Mesothelial cell of epicardium (in vitro differentiated cells): Measurements from ENCODE around the gene MAGEF1. TPM values are rescaled to one million over a fixed set of nuclear protein-coding genes. Genes with fewer than 3 reads are reported as not detected.
A peak's percentile ranks its signal among the peaks of the same experiment; 100 is the strongest.

Source experiments
- DNase-seq, 2 experiments: peaks; one replicate each; pipeline ENCODE4 v3.0.0; 2021; ENCODE audit warnings: low spot score in 2 of 2; ENCODE audit not compliant: unreplicated experiment in 2 of 2
- H3K27ac Mint-ChIP-seq: 2 replicates; pipeline ENCODE4 v1.8.0; 2021; ENCODE audit warnings: mixed read lengths
- H3K27me3 Mint-ChIP-seq: 2 replicates; pipeline ENCODE4 v1.8.0; 2021; ENCODE audit warnings: low read depth, mixed read lengths
- H3K36me3 Mint-ChIP-seq: 2 replicates; pipeline ENCODE4 v1.8.0; 2021; ENCODE audit warnings: mixed read lengths
- H3K4me1 Mint-ChIP-seq: 2 replicates; pipeline ENCODE4 v1.8.0; 2021; ENCODE audit warnings: mixed read lengths
- H3K4me3 Mint-ChIP-seq: 2 replicates; pipeline ENCODE4 v1.8.0; 2021; ENCODE audit warnings: mild to moderate bottlenecking, moderate library complexity, mixed read lengths
- H3K9me3 Mint-ChIP-seq: 2 replicates; pipeline ENCODE4 v1.8.0; 2021; ENCODE audit warnings: mixed read lengths
- CTCF ChIP-seq: fragments of 200-600 bp; sonication (generic); IDR thresholded peaks from one replicate; pipeline ENCODE4 v1.5.0; 2021; ENCODE audit warnings: antibody characterized with exemption; ENCODE audit not compliant: unreplicated experiment
- total RNA-seq: library from RNA; stranded (reverse); gene quantifications from 3 replicates; pipeline ENCODE4 v1.2.1, GENCODE V29; 2021

Gene MAGEF1
- total RNA-seq, 1 donor from 2014 or later, result 68.4 TPM

GRCh38 chr3:184739594-184740505, 28.0 kb upstream of the MAGEF1 start:
- H3K9me3 Mint-ChIP-seq, result no peaks in the 10 kb centered on the region
- H3K27ac Mint-ChIP-seq, result peak overlapping the region; percentile 79
- peaks cover 51% of the 10 kb centered on the region for H3K4me1 Mint-ChIP-seq
- no peaks in the 10 kb centered on the region for H3K27me3 Mint-ChIP-seq
- no peak for TF ChIP-seq CTCF
- no peak for DNase-seq
- H3K4me3 Mint-ChIP-seq, result no peak overlapping the region
- no peaks in the 10 kb centered on the region for H3K36me3 Mint-ChIP-seq

- TF ChIP-seq CTCF, result no peak
- H3K36me3 Mint-ChIP-seq, result no peaks in the 10 kb centered on the region
- no peak overlapping the region for H3K27ac Mint-ChIP-seq
- peak in 1 of 2 experiments; percentile 29 for DNase-seq
- H3K4me3 Mint-ChIP-seq, result no peak overlapping the region
- no peaks in the 10 kb centered on the region for H3K9me3 Mint-ChIP-seq
- H3K27me3 Mint-ChIP-seq, result no peaks in the 10 kb centered on the region
- H3K4me1 Mint-ChIP-seq, result peaks cover 53% of the 10 kb centered on the region
These were observed 27.1 kb upstream of the MAGEF1 start for GRCh38 chr3:184738982-184739381.

GRCh38 chr3:184738506-184738890, 26.6 kb upstream of the MAGEF1 start:
- DNase-seq, result peak in 1 of 2 experiments; percentile 1
- Mint-ChIP-seq H3K4me3 (no peak overlapping the region), H3K9me3 (no peaks in the 10 kb centered on the region), H3K4me1 (peaks cover 57% of the 10 kb centered on the region), H3K27me3 (no peaks in the 10 kb centered on the region), H3K27ac (peak overlapping the region; percentile 40), H3K36me3 (no peaks in the 10 kb centered on the region)
- TF ChIP-seq CTCF, result no peak

GRCh38 chr3:184737641-184738505, 26.0 kb upstream of the MAGEF1 start:
- H3K9me3 Mint-ChIP-seq, result no peaks in the 10 kb centered on the region
- no peak overlapping the region for H3K4me3 Mint-ChIP-seq
- DNase-seq, result peak in 1 of 2 experiments; percentile 34
- H3K4me1 Mint-ChIP-seq, result peaks cover 57% of the 10 kb centered on the region
- H3K36me3 Mint-ChIP-seq, result no peaks in the 10 kb centered on the region
- H3K27ac Mint-ChIP-seq, result peak overlapping the region; percentile 40
- TF ChIP-seq CTCF, result no peak
- H3K27me3 Mint-ChIP-seq, result no peaks in the 10 kb centered on the region

- H3K4me3 Mint-ChIP-seq, result no peak overlapping the region
- no peaks in the 10 kb centered on the region for H3K36me3 Mint-ChIP-seq
- no peaks in the 10 kb centered on the region for H3K9me3 Mint-ChIP-seq
- DNase-seq, result peak in 1 of 2 experiments; percentile 22
- no peaks in the 10 kb centered on the region for H3K27me3 Mint-ChIP-seq
- H3K27ac Mint-ChIP-seq, result no peak overlapping the region
- H3K4me1 Mint-ChIP-seq, result peaks cover 50% of the 10 kb centered on the region
- no peak for TF ChIP-seq CTCF
These were observed 25.2 kb upstream of the MAGEF1 start for GRCh38 chr3:184737063-184737462.
